ENCODE results near the gene IFRD2. TPM values are rescaled to one million over a fixed set of nuclear protein-coding genes. Genes with fewer than 3 reads are reported as not detected.
A peak's percentile ranks its signal among the peaks of the same experiment; 100 is the strongest.

IFRD2 gene
- total RNA-seq, 5 donors from 2014 or later (not counting 1 experiment from before 2014, with no cell fraction given): 50.0 to 91.2 (median 75.9) TPM

GRCh38 chr3:50242851-50243542 is 49.2 kb downstream of the IFRD2 start:
- Histone ChIP-seq H3K4me1 (ENCODE audit: control insufficient read depth in 1 of 2, extremely low read depth in 1 of 2, insufficient read depth in 2 of 2, low read length in 2 of 2) (peaks cover 68 to 100% of the 10 kb centered on the region in 2 experiments), H3K4me3 (ENCODE audit: control insufficient read depth in 1 of 2, extremely low read depth in 1 of 2, low read length in 1 of 2) (peak overlapping the region; percentile 4 to 10), H3K36me3 (ENCODE audit: control insufficient read depth in 2 of 2, extremely low read depth in 1 of 2, insufficient read depth in 1 of 2, low read length in 1 of 2) (peaks cover 9 to 52% of the 10 kb centered on the region in 2 donors), H3K9me3 (no peaks in the 10 kb centered on the region), H3K27me3 (replicated peaks in 1 of 2; ENCODE audit: control insufficient read depth in 2 of 2, extremely low read depth in 1 of 2, insufficient read depth in 2 of 2, low read length in 1 of 2) (no peaks in the 10 kb centered on the region), H3K27ac (ENCODE audit: low read length) (peak overlapping the region; percentile 79)
- ATAC-seq (replicated peaks in 1 of 4) (no peak), DNase-seq (peak in 17 of 35 experiments; percentile 19 to 68 (median 33))
- H3K36me3 Mint-ChIP-seq: peaks cover 10% of the 10 kb centered on the region
- POLR2A ChIA-PET: no interaction called here
- WGBS (ENCODE audit: insufficient coverage): 13% methylated on average over 10 of the region's 14 CpGs
- CTCF ChIA-PET: interaction anchor here in 1 of 2 donors (0.7 to 2.2 kb wide), 6 partner anchors 7 to 49 kb away, joined by 3 to 5 read pairs (median 4); partner anchors contain the start of gene GNAI2
- no peaks in the 10 kb centered on the region for H3K27me3 Mint-ChIP-seq
- H3K4me3 Mint-ChIP-seq: peak overlapping the region; percentile 63 to 80 (median 64)
- peak overlapping the region; percentile 95 for H3K27ac Mint-ChIP-seq
- no peaks in the 10 kb centered on the region for H3K9me3 Mint-ChIP-seq
- H3K4me1 Mint-ChIP-seq: peaks cover 89 to 93% (median 91%) of the 10 kb centered on the region in 3 donors

- Mint-ChIP-seq H3K4me1 (peaks cover 88 to 96% (median 90%) of the 10 kb centered on the region in 3 donors), H3K27me3 (no peaks in the 10 kb centered on the region), H3K9me3 (no peaks in the 10 kb centered on the region), H3K4me3 (peak overlapping the region; percentile 63 to 80 (median 64)), H3K27ac (peak overlapping the region; percentile 95), H3K36me3 (peaks cover 10% of the 10 kb centered on the region)
- peak in 1 of 35 experiments; percentile 29 for DNase-seq
- Histone ChIP-seq H3K27ac (ENCODE audit: low read length) (peak overlapping the region; percentile 79), H3K36me3 (ENCODE audit: control insufficient read depth in 2 of 2, extremely low read depth in 1 of 2, insufficient read depth in 1 of 2, low read length in 1 of 2) (peaks cover 9 to 45% of the 10 kb centered on the region in 2 donors), H3K4me3 (ENCODE audit: control insufficient read depth in 1 of 2, extremely low read depth in 1 of 2, low read length in 1 of 2) (peak overlapping the region; percentile 4 to 36), H3K27me3 (replicated peaks in 1 of 2; ENCODE audit: control insufficient read depth in 2 of 2, extremely low read depth in 1 of 2, insufficient read depth in 2 of 2, low read length in 1 of 2) (no peaks in the 10 kb centered on the region), H3K9me3 (no peaks in the 10 kb centered on the region), H3K4me1 (ENCODE audit: control insufficient read depth in 1 of 2, extremely low read depth in 1 of 2, insufficient read depth in 2 of 2, low read length in 2 of 2) (peaks cover 64 to 95% of the 10 kb centered on the region in 2 experiments)
- CTCF ChIA-PET: interaction anchor here in 1 of 2 donors (0.9 to 2.2 kb wide), 2 partner anchors 13 to 48 kb away, joined by 3 to 5 read pairs; no protein-coding TSS in a partner anchor
- POLR2A ChIA-PET: interaction anchor here in 1 of 2 donors (0.6 kb wide), 1 partner anchor 22 kb away, joined by 5 read pairs; no protein-coding TSS in a partner anchor
- ATAC-seq (replicated peaks in 1 of 4): no peak
- 13% methylated on average over 1 of the region's 3 CpGs for WGBS (ENCODE audit: insufficient coverage)
These were observed 49.9 kb downstream of the IFRD2 start for GRCh38 chr3:50242381-50242770.

- H3K9me3 ChIP-seq: no peaks in the 10 kb centered on the region
- peak overlapping the region; percentile 79 for H3K27ac ChIP-seq (ENCODE audit: low read length)
- DNase-seq: peak in 1 of 35 experiments; percentile 31
- POLR2A ChIA-PET: interaction anchor here in 1 of 2 donors (0.6 kb wide), 1 partner anchor 23 kb away, joined by 5 read pairs; no protein-coding TSS in a partner anchor
- Mint-ChIP-seq H3K27me3 (no peaks in the 10 kb centered on the region), H3K9me3 (no peaks in the 10 kb centered on the region), H3K4me3 (peak overlapping the region in 2 of 3 donors; percentile 37 to 80), H3K27ac (peak overlapping the region; percentile 95), H3K4me1 (peaks cover 83 to 96% (median 85%) of the 10 kb centered on the region in 3 donors), H3K36me3 (peaks cover 10% of the 10 kb centered on the region)
- ATAC-seq (replicated peaks in 1 of 4): no peak
- CTCF ChIA-PET: interaction anchor here (0.6 to 0.9 kb wide), 2 partner anchors 47 to 242 kb away, joined by 3 to 6 read pairs; no protein-coding TSS in a partner anchor
- peak overlapping the region; percentile 4 to 36 for H3K4me3 ChIP-seq (ENCODE audit: control insufficient read depth in 1 of 2, extremely low read depth in 1 of 2, low read length in 1 of 2)
- no peaks in the 10 kb centered on the region for H3K27me3 ChIP-seq (replicated peaks in 1 of 2; ENCODE audit: control insufficient read depth in 2 of 2, extremely low read depth in 1 of 2, insufficient read depth in 2 of 2, low read length in 1 of 2)
- peaks cover 59 to 92% of the 10 kb centered on the region in 2 experiments for H3K4me1 ChIP-seq (ENCODE audit: control insufficient read depth in 1 of 2, extremely low read depth in 1 of 2, insufficient read depth in 2 of 2, low read length in 2 of 2)
- WGBS (ENCODE audit: insufficient coverage): 57% methylated on average over 5 of the region's 7 CpGs
- peaks cover 9 to 40% of the 10 kb centered on the region in 2 donors for H3K36me3 ChIP-seq (ENCODE audit: control insufficient read depth in 2 of 2, extremely low read depth in 1 of 2, insufficient read depth in 1 of 2, low read length in 1 of 2)
These were observed 50.4 kb downstream of the IFRD2 start for GRCh38 chr3:50241713-50242380.

- no peaks in the 10 kb centered on the region for H3K27me3 Mint-ChIP-seq
- H3K4me1 ChIP-seq (ENCODE audit: control insufficient read depth in 1 of 2, extremely low read depth in 1 of 2, insufficient read depth in 2 of 2, low read length in 2 of 2): peaks cover 54 to 90% of the 10 kb centered on the region in 2 experiments
- no peaks in the 10 kb centered on the region for H3K9me3 Mint-ChIP-seq
- CTCF ChIA-PET: interaction anchor here in 1 of 2 donors (0.6 to 0.9 kb wide), 2 partner anchors 8 to 241 kb away, joined by 3 to 6 read pairs; no protein-coding TSS in a partner anchor
- no peak for ATAC-seq (replicated peaks in 1 of 4)
- POLR2A ChIA-PET: interaction anchor here in 1 of 2 donors (0.6 to 1.2 kb wide), 2 partner anchors 13 to 17 kb away, joined by 3 to 10 read pairs; no protein-coding TSS in a partner anchor
- H3K27ac ChIP-seq (ENCODE audit: low read length): peak overlapping the region; percentile 79
- no peaks in the 10 kb centered on the region for H3K9me3 ChIP-seq
- H3K36me3 Mint-ChIP-seq: peaks cover 10% of the 10 kb centered on the region
- no peak for DNase-seq
- WGBS (ENCODE audit: insufficient coverage): 44% methylated on average over 2 of the region's 4 CpGs
- H3K4me3 ChIP-seq (ENCODE audit: control insufficient read depth in 1 of 2, extremely low read depth in 1 of 2, low read length in 1 of 2): peak overlapping the region in 1 of 2 donors; percentile 10
- H3K27ac Mint-ChIP-seq: peak overlapping the region; percentile 95
- no peaks in the 10 kb centered on the region for H3K27me3 ChIP-seq (replicated peaks in 1 of 2; ENCODE audit: control insufficient read depth in 2 of 2, extremely low read depth in 1 of 2, insufficient read depth in 2 of 2, low read length in 1 of 2)
- peak overlapping the region in 2 of 3 donors; percentile 37 to 80 for H3K4me3 Mint-ChIP-seq
- H3K36me3 ChIP-seq (ENCODE audit: control insufficient read depth in 2 of 2, extremely low read depth in 1 of 2, insufficient read depth in 1 of 2, low read length in 1 of 2): peaks cover 7 to 39% of the 10 kb centered on the region in 2 donors
- H3K4me1 Mint-ChIP-seq: peaks cover 76 to 92% (median 78%) of the 10 kb centered on the region in 3 donors
These were observed 51.1 kb downstream of the IFRD2 start for GRCh38 chr3:50241163-50241562.

GRCh38 chr3:50239649-50240048 is 52.6 kb downstream of the IFRD2 start:
- DNase-seq: no peak
- POLR2A ChIA-PET: no interaction called here
- WGBS (ENCODE audit: insufficient coverage): 75% methylated on average over 4 of the region's 4 CpGs
- Histone ChIP-seq H3K9me3 (no peaks in the 10 kb centered on the region), H3K27ac (ENCODE audit: low read length) (peak overlapping the region; percentile 82), H3K4me1 (ENCODE audit: control insufficient read depth in 1 of 2, extremely low read depth in 1 of 2, insufficient read depth in 2 of 2, low read length in 2 of 2) (peaks cover 50 to 85% of the 10 kb centered on the region in 2 experiments), H3K27me3 (replicated peaks in 1 of 2; ENCODE audit: control insufficient read depth in 2 of 2, extremely low read depth in 1 of 2, insufficient read depth in 2 of 2, low read length in 1 of 2) (no peaks in the 10 kb centered on the region), H3K4me3 (ENCODE audit: control insufficient read depth in 1 of 2, extremely low read depth in 1 of 2, low read length in 1 of 2) (no peak overlapping the region), H3K36me3 (ENCODE audit: control insufficient read depth in 2 of 2, extremely low read depth in 1 of 2, insufficient read depth in 1 of 2, low read length in 1 of 2) (peaks cover 7 to 39% of the 10 kb centered on the region in 2 donors)
- Mint-ChIP-seq H3K4me1 (peaks cover 65 to 82% (median 71%) of the 10 kb centered on the region in 3 donors), H3K9me3 (no peaks in the 10 kb centered on the region), H3K27me3 (no peaks in the 10 kb centered on the region), H3K36me3 (peaks cover 10% of the 10 kb centered on the region), H3K27ac (peak overlapping the region; percentile 95 to 96), H3K4me3 (peak overlapping the region; percentile 95 to 98 (median 97))
- CTCF ChIA-PET: interaction anchor here in 1 of 2 donors (0.6 to 0.7 kb wide), 2 partner anchors 10 to 49 kb away, joined by 3 to 7 read pairs; no protein-coding TSS in a partner anchor
- no peak for ATAC-seq (replicated peaks in 1 of 4)

Data from T-cell (primary cell).